LNCaP clone FGC (cell line): ENCODE data around the gene RBFA.
"Not testable (repeated sequence)": the region's sequence is repeated elsewhere in the genome, so short reads cannot be mapped to it uniquely, and the experiment has no call there.

Source experiments
- DNase-seq: peaks from one replicate; pipeline ENCODE4 v3.0.0-alpha.2; 2011; ENCODE audit warnings: low read depth
- H3K4me3 ChIP-seq: 2 replicates; pipeline ENCODE4 v1.5.1; 2011; ENCODE audit warnings: mild to moderate bottlenecking, low read depth, low read length, control low read depth
- CTCF ChIP-seq: IDR thresholded peaks from 2 replicates; pipeline ENCODE4 v1.5.1; 2012; ENCODE audit warnings: mild to moderate bottlenecking; ENCODE audit not compliant: control insufficient read depth, insufficient read depth; ENCODE audit errors: extremely low read depth

The RBFA gene

GRCh38 chr18:80010551-80010906 is 23.7 kb upstream of the RBFA start:
- TF ChIP-seq CTCF = no peak
- DNase-seq = no peak
- H3K4me3 ChIP-seq = no peak overlapping the region

- DNase-seq, H3K4me3 ChIP-seq: not testable (repeated sequence)
These were observed 22.6 kb upstream of the RBFA start for GRCh38 chr18:80011496-80012137.

- no peak for DNase-seq
- TF ChIP-seq CTCF = no peak
- H3K4me3 ChIP-seq = no peak overlapping the region
These were observed 21.5 kb upstream of the RBFA start for GRCh38 chr18:80012714-80013113.

- no peak for DNase-seq
- H3K4me3 ChIP-seq = no peak overlapping the region
- no peak for TF ChIP-seq CTCF
These were observed 11.6 kb upstream of the RBFA start for GRCh38 chr18:80022613-80023012.

- TF ChIP-seq CTCF = peak; percentile 22; the same call in 1 of the 2 replicates
- H3K4me3 ChIP-seq = no peak overlapping the region
- DNase-seq = no peak
These were observed 11.1 kb upstream of the RBFA start for GRCh38 chr18:80023173-80023572.

- DNase-seq = no peak
- no peak for TF ChIP-seq CTCF
- no peak overlapping the region for H3K4me3 ChIP-seq
These were observed 7.9 kb upstream of the RBFA start for GRCh38 chr18:80026363-80026762.

- H3K4me3 ChIP-seq, DNase-seq: not testable (repeated sequence)
These were observed 6.5 kb upstream of the RBFA start for GRCh38 chr18:80027719-80028118.

GRCh38 chr18:80029690-80030089 is 4.5 kb upstream of the RBFA start:
- DNase-seq = no peak
- no peak for TF ChIP-seq CTCF
- no peak overlapping the region for H3K4me3 ChIP-seq
